H1 (cell line): ENCODE results near the gene TACC2. TPM values are rescaled to one million over a fixed set of nuclear protein-coding genes. Genes with fewer than 3 reads are reported as not detected.
"Not testable (repeated sequence)": the region's sequence is repeated elsewhere in the genome, so short reads cannot be mapped to it uniquely, and the experiment has no call there.

Experiments
- CTCF ChIA-PET: fragments of 300-600 bp; sonication (Branson Sonifier 250); formaldehyde crosslinking; loops from one replicate; lab custom pipeline; 2021; ENCODE audit not compliant: partially characterized antibody; lab: Charles Lee
- POLR2A ChIA-PET: fragments of 300-600 bp; sonication (Branson Sonifier 250); formaldehyde crosslinking; loops from one replicate; lab custom pipeline; 2021; ENCODE audit warnings: inconsistent platforms; ENCODE audit not compliant: partially characterized antibody; lab: Charles Lee
- DNase-seq, 2 experiments: peaks; one replicate each; pipeline versions ENCODE4 v3.0.0 to v3.0.0-alpha.2; 2010 to 2022; ENCODE audit warnings: low spot score in 2 of 2, low read depth in 1 of 2, mixed read lengths in 1 of 2
- FAIRE-seq: peaks from 2 replicates; lab custom pipeline; 2011; peaks lifted over from hg19 to GRCh38; lab: Jason Lieb, UNC
- H2AFZ ChIP-seq: 2 replicates; pipeline ENCODE4 v1.8.1; 2012; ENCODE audit warnings: low read length, inconsistent platforms
- H2AK5ac ChIP-seq: 2 replicates; pipeline ENCODE4 v1.6.1; 2013; ENCODE audit warnings: low read depth, low read length
- H2BK120ac ChIP-seq: replicated peaks from 2 replicates; pipeline ENCODE3; 2013; ENCODE audit warnings: low read depth, low read length, inconsistent platforms
- H2BK12ac ChIP-seq: 2 replicates; pipeline ENCODE4 v1.6.1; 2013; ENCODE audit warnings: low read depth, low read length
- H2BK15ac ChIP-seq: 2 replicates; pipeline ENCODE4 v1.6.1; 2013; ENCODE audit warnings: low read length
- H2BK20ac ChIP-seq: 2 replicates; pipeline ENCODE4 v1.6.1; 2013; ENCODE audit warnings: low read length
- H2BK5ac ChIP-seq: 2 replicates; pipeline ENCODE4 v1.6.1; 2013; ENCODE audit warnings: low read depth, low read length
- H3K14ac ChIP-seq: 2 replicates; pipeline ENCODE4 v1.6.1; 2013; ENCODE audit warnings: inconsistent platforms; ENCODE audit not compliant: insufficient read length
- H3K18ac ChIP-seq: 2 replicates; pipeline ENCODE4 v1.6.1; 2013; ENCODE audit warnings: low read length; ENCODE audit errors: extremely low read depth
- H3K23ac ChIP-seq: 2 replicates; pipeline ENCODE4 v1.6.1; 2013; ENCODE audit warnings: inconsistent platforms; ENCODE audit not compliant: insufficient read length
- H3K23me2 ChIP-seq: 2 replicates; pipeline ENCODE4 v1.6.1; 2013; ENCODE audit warnings: low read depth, low read length
- H3K27ac ChIP-seq: 2 replicates; pipeline ENCODE4 v1.6.1; 2011; ENCODE audit warnings: low read depth, low read length, inconsistent platforms
- H3K27me3 ChIP-seq, 4 experiments: replicated peaks in 1 of 4; 1 replicate in 1 of 4; 2 replicates in 3 of 4; pipeline versions ENCODE4 v1.6.1 to v1.8.1; 2011 to 2013; ENCODE audit warnings: low read length in 3 of 4, mild to moderate bottlenecking in 3 of 4, inconsistent platforms in 2 of 4, mixed read lengths in 2 of 4, moderate library complexity in 1 of 4; ENCODE audit not compliant: control insufficient read depth in 3 of 4, insufficient read depth in 3 of 4; ENCODE audit errors: extremely low read depth in 1 of 4
- H3K36me3 ChIP-seq, 4 experiments: 2 replicates each; pipeline versions ENCODE4 v1.6.1 to v1.8.1; 2011 to 2013; ENCODE audit warnings: mild to moderate bottlenecking in 4 of 4, low read length in 3 of 4, moderate library complexity in 2 of 4, control low read depth in 1 of 4, inconsistent platforms in 1 of 4; ENCODE audit not compliant: insufficient read depth in 4 of 4, control insufficient read depth in 2 of 4
- H3K4ac ChIP-seq: replicated peaks from 2 replicates; pipeline ENCODE3; 2013; ENCODE audit warnings: low read length, low read depth, mixed read lengths, inconsistent platforms; ENCODE audit not compliant: insufficient read length
- H3K4me1 ChIP-seq, 4 experiments: replicated peaks in 1 of 4; 1 replicate in 1 of 4; 2 replicates in 3 of 4; pipeline versions ENCODE4 v1.6.1 to v1.8.1; 2011 to 2013; ENCODE audit warnings: low read length in 3 of 4, inconsistent platforms in 2 of 4, mixed read lengths in 1 of 4; ENCODE audit not compliant: insufficient read depth in 4 of 4, control insufficient read depth in 3 of 4
- H3K4me2 ChIP-seq, 2 experiments: 2 replicates each; pipeline versions ENCODE4 v1.6.1 to v1.8.1; 2011 to 2013; ENCODE audit warnings: low read depth in 2 of 2, low read length in 2 of 2, control low read depth in 1 of 2, inconsistent platforms in 1 of 2, mild to moderate bottlenecking in 1 of 2; ENCODE audit not compliant: insufficient read depth in 1 of 2
- H3K4me3 ChIP-seq, 4 experiments: fragments of 200-600, 300-600 bp in 1 of 4; sonication (generic), shearing (Covaris generic), sonication (Bioruptor Twin) in 1 of 4; 2 replicates each; pipeline versions ENCODE4 v1.5.1 to v1.8.1; 2011 to 2016; ENCODE audit warnings: low read length in 4 of 4, low read depth in 3 of 4, control low read depth in 2 of 4, inconsistent platforms in 2 of 4, mild to moderate bottlenecking in 2 of 4, mixed read lengths in 1 of 4, moderate library complexity in 1 of 4; ENCODE audit not compliant: insufficient read depth in 2 of 4; ENCODE audit errors: extremely low read depth in 1 of 4
- H3K56ac ChIP-seq: replicated peaks from 2 replicates; pipeline ENCODE3; 2013; ENCODE audit warnings: low read depth, mild to moderate bottlenecking, mixed read lengths, low read length, inconsistent platforms; ENCODE audit not compliant: insufficient read length
- H3K79me1 ChIP-seq: 2 replicates; pipeline ENCODE4 v1.6.1; 2013; ENCODE audit warnings: low read depth, low read length, control low read depth
- H3K79me2 ChIP-seq, 2 experiments: 2 replicates each; pipeline versions ENCODE4 v1.6.1 to v1.8.1; 2012 to 2013; ENCODE audit warnings: low read length in 2 of 2, mild to moderate bottlenecking in 2 of 2, inconsistent platforms in 1 of 2; ENCODE audit not compliant: insufficient read depth in 2 of 2, control insufficient read depth in 1 of 2
- H3K9ac ChIP-seq, 4 experiments: replicated peaks in 1 of 4; 1 replicate in 1 of 4; 2 replicates in 3 of 4; pipeline versions ENCODE4 v1.6.1 to v1.8.1; 2011 to 2013; ENCODE audit warnings: low read depth in 3 of 4, low read length in 3 of 4, control low read depth in 2 of 4, mild to moderate bottlenecking in 2 of 4, moderate library complexity in 2 of 4, inconsistent platforms in 1 of 4; ENCODE audit errors: extremely low read depth in 1 of 4
- H3K9me3 ChIP-seq, 2 experiments: 2 replicates each; pipeline versions ENCODE4 v1.6.1 to v1.8.1; 2012 to 2013; ENCODE audit warnings: mild to moderate bottlenecking in 2 of 2, moderate library complexity in 2 of 2, control low read depth in 1 of 2, inconsistent platforms in 1 of 2, low read depth in 1 of 2, low read length in 1 of 2, mixed read lengths in 1 of 2; ENCODE audit not compliant: insufficient read depth in 2 of 2
- H4K20me1 ChIP-seq, 2 experiments: replicated peaks in 1 of 2; 2 replicates each; pipeline versions ENCODE3 to v1.8.1; 2011 to 2013; ENCODE audit warnings: inconsistent platforms in 2 of 2, low read length in 2 of 2, mild to moderate bottlenecking in 1 of 2; ENCODE audit not compliant: insufficient read depth in 2 of 2, control insufficient read depth in 1 of 2
- H4K5ac ChIP-seq: 2 replicates; pipeline ENCODE4 v1.6.1; 2013; ENCODE audit warnings: low read length, low read depth, mixed read lengths, inconsistent platforms; ENCODE audit not compliant: insufficient read length
- H4K8ac ChIP-seq: 2 replicates; pipeline ENCODE4 v1.8.0; 2013; ENCODE audit warnings: mild to moderate bottlenecking, moderate library complexity, low read length, inconsistent platforms; ENCODE audit not compliant: insufficient read depth; ENCODE audit errors: extremely low read depth
- H4K91ac ChIP-seq: replicated peaks from 2 replicates; pipeline ENCODE3; 2013; ENCODE audit warnings: low read length, mixed read lengths, inconsistent platforms; ENCODE audit not compliant: insufficient read length
- HDAC6 ChIP-seq: IDR thresholded peaks from one replicate; pipeline ENCODE4 v1.7.1; 2012; ENCODE audit warnings: low read depth, mild to moderate bottlenecking, inconsistent platforms, low read length, moderate library complexity
- WGBS, 2 experiments: shearing (Covaris generic) in 1 of 2; methylation state at CpG; one replicate each; pipeline versions ENCODE4 v1.1.6 to v1.1.7; 2013 to 2015; ENCODE audit warnings: low lambda C conversion rate in 2 of 2, mixed read lengths in 2 of 2, inconsistent platforms in 1 of 2, low coverage in 1 of 2, missing lambda C conversion rate in 1 of 2; ENCODE audit not compliant: insufficient replicate concordance in 2 of 2, insufficient coverage in 1 of 2, insufficient read length in 1 of 2; ENCODE audit errors: extremely low coverage in 1 of 2, missing lambda C conversion rate in 1 of 2; 5-methylcytosine and 5-hydroxymethylcytosine counted together
- polyA plus RNA-seq, 7 experiments: library from polyadenylated mRNA; depleted of rRNA in 3 of 7; stranded (reverse) in 5 of 7; unstranded in 2 of 7; fragments of >200 nt in 5 of 7; fragments of 200-250 nt in 2 of 7; gene quantifications; 1 replicate in 5 of 7; 2 replicates in 1 of 7; 4 replicates in 1 of 7; pipeline versions ENCODE4 v1.2.1 to v1.2.3, GENCODE V29; 2011 to 2013; ENCODE audit warnings: missing spikeins in 2 of 7, mixed read lengths in 2 of 7
- total RNA-seq: library from RNA; stranded (reverse); fragmentation: NEBNext Ultra II Directional; extraction: Animal tissue kit (Norgen Biotek cat#: 25700); gene quantifications from 2 replicates; pipeline ENCODE4 v1.2.1, GENCODE V29; 2021

The TACC2 gene
- total and polyA plus RNA-seq, 2 of the 8 experiments (the other 6 are each of a cell fraction or from before 2014, with no cell fraction given): 21.2 to 46.6 TPM

DNA sequence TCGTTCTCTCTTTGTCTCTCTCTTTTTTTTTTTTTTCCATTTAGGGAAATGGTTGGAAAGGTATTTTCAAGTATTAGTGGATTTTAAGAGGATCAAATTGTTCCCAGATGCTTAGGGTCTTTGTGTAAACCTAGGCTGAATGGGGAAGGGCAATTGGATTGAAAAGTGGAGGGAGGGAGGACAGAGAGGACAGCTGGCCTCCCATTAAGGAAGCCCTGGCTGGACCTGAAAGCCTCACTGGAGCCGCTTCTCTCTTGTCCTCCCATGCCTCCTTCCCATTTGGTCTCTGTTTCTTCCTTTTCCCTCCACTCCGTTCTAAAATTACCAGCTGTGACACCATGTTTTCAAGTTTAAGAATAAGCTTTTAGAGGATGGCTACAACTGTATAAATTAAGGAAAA lies 104.1 kb downstream of the TACC2 start:
- no peaks in the 10 kb centered on the region for H3K27me3 ChIP-seq
- no peak for FAIRE-seq
- CTCF ChIA-PET: no interaction called here
- H3K36me3 ChIP-seq: no peaks in the 10 kb centered on the region; a peak in 1 of 8 replicates
- no peak overlapping the region for H3K9ac ChIP-seq
- no peak overlapping the region for H4K91ac ChIP-seq
- no peaks in the 10 kb centered on the region for H3K4me1 ChIP-seq
- WGBS, 2 experiments: 76% methylated on average over 3 of the region's 3 CpGs; no CpG with 5 or more reads in 1 of the 2 experiments
- no peak for TF ChIP-seq HDAC6
- H4K20me1 ChIP-seq: no peaks in the 10 kb centered on the region
- H3K79me2 ChIP-seq: no peaks in the 10 kb centered on the region
- H3K9me3 ChIP-seq: no peaks in the 10 kb centered on the region
- H4K8ac ChIP-seq: no peak overlapping the region
- no peak overlapping the region for H3K56ac ChIP-seq
- no peak overlapping the region for H3K4ac ChIP-seq
- H2BK20ac ChIP-seq: no peak overlapping the region
- H3K23me2 ChIP-seq: no peaks in the 10 kb centered on the region
- no peak overlapping the region for H2BK120ac ChIP-seq
- H3K79me1 ChIP-seq: no peaks in the 10 kb centered on the region
- H2BK5ac ChIP-seq: no peak overlapping the region
- H2AFZ ChIP-seq: no peak overlapping the region
- H2AK5ac ChIP-seq: no peak overlapping the region
- no peak overlapping the region for H3K18ac ChIP-seq
- H3K23ac ChIP-seq: no peak overlapping the region
- no peak overlapping the region for H3K14ac ChIP-seq
- POLR2A ChIA-PET: no interaction called here
- no peak overlapping the region for H3K27ac ChIP-seq
- no peak overlapping the region for H3K4me2 ChIP-seq
- H3K4me3 ChIP-seq: no peak overlapping the region
- H4K5ac ChIP-seq: no peak overlapping the region
- H2BK15ac ChIP-seq: no peak overlapping the region
- no peak overlapping the region for H2BK12ac ChIP-seq
- DNase-seq: no peak

DNA sequence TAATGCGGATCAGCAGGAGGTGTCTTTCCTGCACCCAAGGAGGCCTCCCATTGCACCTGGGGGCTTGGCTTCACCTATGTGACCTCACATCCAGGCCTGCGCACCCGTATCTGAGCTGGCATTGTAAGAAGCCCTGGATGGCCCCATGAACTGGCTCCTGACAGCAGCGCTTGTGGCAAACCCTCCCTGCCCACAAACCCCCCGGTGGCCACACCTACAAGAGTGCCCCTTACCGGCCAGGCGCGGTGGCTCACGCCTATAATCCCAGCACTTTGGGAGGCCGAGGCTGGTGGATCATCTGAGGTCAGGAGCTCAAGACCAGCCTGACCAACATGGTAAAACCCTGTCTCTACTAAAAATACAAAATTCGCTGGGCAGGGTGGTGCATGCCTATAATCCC lies 107.2 kb downstream of the TACC2 start:
- not testable (repeated sequence) for H3K79me2 ChIP-seq, H3K56ac ChIP-seq, H3K18ac ChIP-seq, H2BK120ac ChIP-seq, H3K14ac ChIP-seq, H2BK12ac ChIP-seq, FAIRE-seq, H2BK20ac ChIP-seq, H3K27me3 ChIP-seq, H3K23me2 ChIP-seq, H3K4ac ChIP-seq, H4K8ac ChIP-seq, H3K9ac ChIP-seq, H2AFZ ChIP-seq, H3K79me1 ChIP-seq, H2BK5ac ChIP-seq, H3K4me1 ChIP-seq, H2BK15ac ChIP-seq, H3K36me3 ChIP-seq, H3K23ac ChIP-seq, H2AK5ac ChIP-seq, H3K4me3 ChIP-seq, H4K20me1 ChIP-seq, H3K27ac ChIP-seq, H4K5ac ChIP-seq, H4K91ac ChIP-seq, H3K4me2 ChIP-seq, DNase-seq, H3K9me3 ChIP-seq
- whole genome bisulfite sequencing, 2 experiments: 78% methylated on average over 11 of the region's 11 CpGs; no CpG with 5 or more reads in 1 of the 2 experiments
- ChIA-PET POLR2A (interaction anchor here (0.7 kb wide), 1 partner anchor 16 kb away, joined by 3 read pairs; no protein-coding TSS in a partner anchor), CTCF (interaction anchor here (2.3 kb wide), 1 partner anchor 41 kb away, joined by 9 read pairs; no protein-coding TSS in a partner anchor)
